Astrocyte (in vitro differentiated cells and primary cell): ENCODE results near the gene SMARCB1. TPM values are rescaled to one million over a fixed set of nuclear protein-coding genes. Genes with fewer than 3 reads are reported as not detected.

ENCODE experiments used
- DNase-seq: peaks from one replicate; pipeline ENCODE4 v3.0.0-alpha.2; 2010; ENCODE audit warnings: low read depth
- FAIRE-seq: peaks from 2 replicates; lab custom pipeline; 2011; peaks lifted over from hg19 to GRCh38; lab: Jason Lieb, UNC
- H2AFZ ChIP-seq: 2 replicates; pipeline ENCODE4 v1.6.0; 2012; ENCODE audit warnings: low read depth, low read length, inconsistent platforms
- H3K27ac ChIP-seq: 2 replicates; pipeline ENCODE4 v1.5.1; 2011; ENCODE audit warnings: low read depth, low read length, inconsistent platforms
- H3K27me3 ChIP-seq: 2 replicates; pipeline ENCODE4 v1.6.0; 2011; ENCODE audit warnings: low read length, inconsistent platforms; ENCODE audit not compliant: insufficient read depth
- H3K36me3 ChIP-seq: 2 replicates; pipeline ENCODE4 v1.5.1; 2011; ENCODE audit warnings: low read length, inconsistent platforms; ENCODE audit not compliant: insufficient read depth
- H3K4me1 ChIP-seq: 2 replicates; pipeline ENCODE4 v1.5.1; 2011; ENCODE audit warnings: low read length, inconsistent platforms; ENCODE audit not compliant: insufficient read depth
- H3K4me2 ChIP-seq: 2 replicates; pipeline ENCODE4 v1.6.0; 2012; ENCODE audit warnings: low read length, inconsistent platforms
- H3K4me3 ChIP-seq: 2 replicates; pipeline ENCODE4 v1.5.1; 2011; ENCODE audit warnings: low read depth, mild to moderate bottlenecking, low read length, inconsistent platforms; ENCODE audit not compliant: insufficient read depth
- H3K79me2 ChIP-seq: 2 replicates; pipeline ENCODE4 v1.6.0; 2012; ENCODE audit warnings: mild to moderate bottlenecking, low read length, inconsistent platforms; ENCODE audit not compliant: insufficient read depth
- H3K9ac ChIP-seq: 2 replicates; pipeline ENCODE4 v1.6.0; 2012; ENCODE audit warnings: mild to moderate bottlenecking, low read length, inconsistent platforms
- H3K9me3 ChIP-seq: 2 replicates; pipeline ENCODE4 v1.5.1; 2012; ENCODE audit warnings: low read depth, mild to moderate bottlenecking, low read length, inconsistent platforms; ENCODE audit not compliant: insufficient read depth
- H4K20me1 ChIP-seq: 2 replicates; pipeline ENCODE4 v1.6.0; 2012; ENCODE audit warnings: low read length, inconsistent platforms; ENCODE audit not compliant: insufficient read depth
- H3K27ac Mint-ChIP-seq: one replicate; pipeline ENCODE4 v1.8.0; 2021; ENCODE audit warnings: mild to moderate bottlenecking, mixed read lengths; ENCODE audit not compliant: unreplicated experiment
- H3K27me3 Mint-ChIP-seq: one replicate; pipeline ENCODE4 v1.8.0; 2021; ENCODE audit warnings: low read depth, mixed read lengths; ENCODE audit not compliant: unreplicated experiment
- H3K36me3 Mint-ChIP-seq: one replicate; pipeline ENCODE4 v1.8.0; 2021; ENCODE audit warnings: low read depth, mixed read lengths; ENCODE audit not compliant: unreplicated experiment
- H3K4me1 Mint-ChIP-seq: one replicate; pipeline ENCODE4 v1.8.0; 2021; ENCODE audit warnings: low read depth, mixed read lengths; ENCODE audit not compliant: unreplicated experiment
- H3K4me3 Mint-ChIP-seq: one replicate; pipeline ENCODE4 v1.8.0; 2021; ENCODE audit warnings: mild to moderate bottlenecking, moderate library complexity, mixed read lengths; ENCODE audit not compliant: unreplicated experiment
- H3K9me3 Mint-ChIP-seq: one replicate; pipeline ENCODE4 v1.8.0; 2021; ENCODE audit warnings: mild to moderate bottlenecking, mixed read lengths; ENCODE audit not compliant: unreplicated experiment
- EZH2 ChIP-seq: IDR thresholded peaks from 2 replicates; pipeline ENCODE4 v1.6.1; 2012; ENCODE audit warnings: mild to moderate bottlenecking, low read length, inconsistent platforms; ENCODE audit not compliant: insufficient read depth
- total RNA-seq: library from RNA; stranded (reverse); gene quantifications from 2 replicates; pipeline ENCODE4 v1.2.1, GENCODE V29; 2021
- TF ChIP-seq, protein P1 (sequence below): IDR thresholded peaks from 2 replicates; pipeline ENCODE4 v1.5.1; 2011; ENCODE audit warnings: low read depth, mild to moderate bottlenecking, inconsistent platforms, low read length, moderate library complexity; ENCODE audit not compliant: insufficient read depth

Gene SMARCB1
- total RNA-seq, 1 donor from 2014 or later, result 91.3 TPM

GRCh38 chr22:23874871-23875270 lies 88.1 kb downstream of the SMARCB1 start:
- no peak for FAIRE-seq
- no peak for DNase-seq
- no peaks in the 10 kb centered on the region for H3K79me2 ChIP-seq
- no peaks in the 10 kb centered on the region for H3K4me1 ChIP-seq
- no peak overlapping the region for H3K27ac ChIP-seq
- no peak overlapping the region for H3K4me3 ChIP-seq
- no peaks in the 10 kb centered on the region for H3K27me3 Mint-ChIP-seq
- H3K4me3 Mint-ChIP-seq, result no peak overlapping the region
- H4K20me1 ChIP-seq, result no peaks in the 10 kb centered on the region
- no peaks in the 10 kb centered on the region for H3K9me3 Mint-ChIP-seq
- H3K4me1 Mint-ChIP-seq, result peaks cover 1% of the 10 kb centered on the region
- H3K36me3 Mint-ChIP-seq, result peaks cover 34% of the 10 kb centered on the region
- no peaks in the 10 kb centered on the region for H3K9me3 ChIP-seq
- no peak overlapping the region for H3K27ac Mint-ChIP-seq
- H3K9ac ChIP-seq, result no peak overlapping the region
- H3K4me2 ChIP-seq, result no peak overlapping the region
- no peak for TF ChIP-seq EZH2
- TF ChIP-seq, protein P1, sequence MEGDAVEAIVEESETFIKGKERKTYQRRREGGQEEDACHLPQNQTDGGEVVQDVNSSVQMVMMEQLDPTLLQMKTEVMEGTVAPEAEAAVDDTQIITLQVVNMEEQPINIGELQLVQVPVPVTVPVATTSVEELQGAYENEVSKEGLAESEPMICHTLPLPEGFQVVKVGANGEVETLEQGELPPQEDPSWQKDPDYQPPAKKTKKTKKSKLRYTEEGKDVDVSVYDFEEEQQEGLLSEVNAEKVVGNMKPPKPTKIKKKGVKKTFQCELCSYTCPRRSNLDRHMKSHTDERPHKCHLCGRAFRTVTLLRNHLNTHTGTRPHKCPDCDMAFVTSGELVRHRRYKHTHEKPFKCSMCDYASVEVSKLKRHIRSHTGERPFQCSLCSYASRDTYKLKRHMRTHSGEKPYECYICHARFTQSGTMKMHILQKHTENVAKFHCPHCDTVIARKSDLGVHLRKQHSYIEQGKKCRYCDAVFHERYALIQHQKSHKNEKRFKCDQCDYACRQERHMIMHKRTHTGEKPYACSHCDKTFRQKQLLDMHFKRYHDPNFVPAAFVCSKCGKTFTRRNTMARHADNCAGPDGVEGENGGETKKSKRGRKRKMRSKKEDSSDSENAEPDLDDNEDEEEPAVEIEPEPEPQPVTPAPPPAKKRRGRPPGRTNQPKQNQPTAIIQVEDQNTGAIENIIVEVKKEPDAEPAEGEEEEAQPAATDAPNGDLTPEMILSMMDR, result no peak
- no peaks in the 10 kb centered on the region for H3K36me3 ChIP-seq
- H3K27me3 ChIP-seq, result no peaks in the 10 kb centered on the region
- no peak overlapping the region for H2AFZ ChIP-seq

GRCh38 chr22:23875801-23876200 lies 89.0 kb downstream of the SMARCB1 start:
- Mint-ChIP-seq H3K27me3 (no peaks in the 10 kb centered on the region), H3K36me3 (peaks cover 34% of the 10 kb centered on the region), H3K4me1 (peaks cover 1% of the 10 kb centered on the region), H3K9me3 (no peaks in the 10 kb centered on the region), H3K27ac (no peak overlapping the region), H3K4me3 (no peak overlapping the region)
- Histone ChIP-seq H3K27ac (no peak overlapping the region), H3K27me3 (no peaks in the 10 kb centered on the region), H3K4me1 (no peaks in the 10 kb centered on the region), H3K4me2 (no peak overlapping the region), H3K4me3 (no peak overlapping the region), H3K9me3 (no peaks in the 10 kb centered on the region), H4K20me1 (no peaks in the 10 kb centered on the region), H3K79me2 (no peaks in the 10 kb centered on the region), H3K36me3 (no peaks in the 10 kb centered on the region), H3K9ac (no peak overlapping the region), H2AFZ (no peak overlapping the region)
- no peak for TF ChIP-seq EZH2
- TF ChIP-seq, protein P1, result no peak
- no peak for FAIRE-seq
- no peak for DNase-seq

GRCh38 chr22:23877566-23877965 lies 90.8 kb downstream of the SMARCB1 start:
- Histone ChIP-seq H4K20me1 (no peaks in the 10 kb centered on the region), H3K4me3 (no peak overlapping the region), H3K9me3 (no peaks in the 10 kb centered on the region), H3K79me2 (no peaks in the 10 kb centered on the region), H3K4me1 (no peaks in the 10 kb centered on the region), H3K27me3 (no peaks in the 10 kb centered on the region), H3K36me3 (no peaks in the 10 kb centered on the region), H3K4me2 (no peak overlapping the region), H3K9ac (no peak overlapping the region), H2AFZ (no peak overlapping the region), H3K27ac (no peak overlapping the region)
- no peak for FAIRE-seq
- TF ChIP-seq, protein P1, result no peak
- TF ChIP-seq EZH2, result no peak
- Mint-ChIP-seq H3K27me3 (no peaks in the 10 kb centered on the region), H3K4me1 (peaks cover 1% of the 10 kb centered on the region), H3K36me3 (peaks cover 37% of the 10 kb centered on the region), H3K27ac (no peak overlapping the region), H3K4me3 (no peak overlapping the region), H3K9me3 (no peaks in the 10 kb centered on the region)
- no peak for DNase-seq
